HepG2 (cell line): ENCODE measurements around the gene OPN3. TPM values are rescaled to one million over a fixed set of nuclear protein-coding genes. Genes with fewer than 3 reads are reported as not detected.
A peak's percentile ranks its signal among the peaks of the same experiment; 100 is the strongest.

Experiments
- ATF2 ChIP-seq: sonication (generic); formaldehyde crosslinking; IDR thresholded peaks from 2 replicates; pipeline ENCODE4 v1.4.0; 2020; ENCODE audit warnings: missing genetic modification reagents
- CREB1 ChIP-seq, 2 experiments: fragments of 450-650 bp in 1 of 2; IDR thresholded peaks; 2 replicates each; pipeline ENCODE4 v1.6.1; 2016 to 2017; ENCODE audit warnings: control low read depth in 1 of 2, mild to moderate bottlenecking in 1 of 2, missing compliant biosample characterization in 1 of 2, missing genetic modification characterization in 1 of 2
- FOSL2 ChIP-seq: sonication (generic); formaldehyde crosslinking; IDR thresholded peaks from 2 replicates; pipeline ENCODE4 v1.4.0; 2020; ENCODE audit warnings: missing genetic modification reagents
- JUNB ChIP-seq: sonication (generic); formaldehyde crosslinking; IDR thresholded peaks from 2 replicates; pipeline ENCODE4 v1.8.0; 2022; ENCODE audit warnings: missing genetic modification reagents, mild to moderate bottlenecking, borderline replicate concordance
- KDM6A ChIP-seq: IDR thresholded peaks from 2 replicates; pipeline ENCODE4 v1.6.1; 2016; ENCODE audit warnings: low read depth
- MAFK ChIP-seq, 2 experiments: IDR thresholded peaks in 1 of 2; conservative IDR thresholded peaks in 1 of 2; 2 replicates each; pipeline ENCODE4 v1.6.1; 2011; ENCODE audit warnings: improper control_type of control experiment in 2 of 2, low read length in 2 of 2
- MXD1 ChIP-seq: sonication (generic); formaldehyde crosslinking; IDR thresholded peaks from 2 replicates; pipeline ENCODE4 v1.4.0; 2020; ENCODE audit warnings: mild to moderate bottlenecking, missing genetic modification reagents
- NR2F1 ChIP-seq, 2 experiments: fragments of 450-650 bp in 1 of 2; formaldehyde crosslinking in 1 of 2; IDR thresholded peaks; 2 replicates each; pipeline versions ENCODE4 v1.5.0 to v1.6.1; 2016 to 2020; ENCODE audit warnings: mild to moderate bottlenecking in 1 of 2, missing compliant biosample characterization in 1 of 2, missing genetic modification reagents in 1 of 2, moderate library complexity in 1 of 2
- RBAK ChIP-seq: sonication (generic); formaldehyde crosslinking; IDR thresholded peaks from 2 replicates; pipeline ENCODE4 v1.5.1; 2020; ENCODE audit warnings: mild to moderate bottlenecking, missing genetic modification reagents
- SATB2 ChIP-seq: sonication (generic); formaldehyde crosslinking; IDR thresholded peaks from 2 replicates; pipeline ENCODE4 v1.5.0; 2020; ENCODE audit warnings: missing genetic modification reagents
- SMYD3 ChIP-seq: sonication (generic); formaldehyde crosslinking; IDR thresholded peaks from 2 replicates; pipeline ENCODE4 v1.8.1; 2023; ENCODE audit warnings: mild to moderate bottlenecking, missing genetic modification reagents
- TAF1 ChIP-seq: sonication (generic); formaldehyde crosslinking; IDR thresholded peaks from 2 replicates; pipeline ENCODE4 v1.4.0; 2020; ENCODE audit warnings: missing genetic modification reagents
- ZFP36L2 ChIP-seq: sonication (generic); formaldehyde crosslinking; IDR thresholded peaks from 2 replicates; pipeline ENCODE4 v1.4.0; 2020; ENCODE audit warnings: missing genetic modification reagents
- ZNF138 ChIP-seq: sonication (generic); formaldehyde crosslinking; IDR thresholded peaks from 2 replicates; pipeline ENCODE4 v1.5.0; 2020; ENCODE audit warnings: mild to moderate bottlenecking, low read depth, missing genetic modification reagents
- ZNF280D ChIP-seq: sonication (generic); formaldehyde crosslinking; IDR thresholded peaks from 2 replicates; pipeline ENCODE4 v1.5.1; 2020; ENCODE audit warnings: mild to moderate bottlenecking, missing genetic modification reagents
- ZNF441 ChIP-seq: sonication (generic); formaldehyde crosslinking; IDR thresholded peaks from 2 replicates; pipeline ENCODE4 v1.7.0; 2021; ENCODE audit warnings: missing genetic modification reagents, borderline replicate concordance
- ZNF451 ChIP-seq: sonication (generic); formaldehyde crosslinking; IDR thresholded peaks from 2 replicates; pipeline ENCODE4 v1.5.0; 2020; ENCODE audit warnings: mild to moderate bottlenecking, missing genetic modification reagents
- ZNF530 ChIP-seq: sonication (generic); formaldehyde crosslinking; IDR thresholded peaks from 2 replicates; pipeline ENCODE4 v1.5.0; 2020; ENCODE audit warnings: low read depth, mild to moderate bottlenecking, missing genetic modification reagents
- ZNF616 ChIP-seq: sonication (generic); formaldehyde crosslinking; IDR thresholded peaks from 2 replicates; pipeline ENCODE4 v1.5.0; 2020; ENCODE audit warnings: low read depth, mild to moderate bottlenecking, missing genetic modification reagents
- ZNF629 ChIP-seq: sonication (generic); formaldehyde crosslinking; conservative IDR thresholded peaks from 2 replicates; pipeline ENCODE4 v1.5.0; 2020; ENCODE audit warnings: missing genetic modification reagents
- ZNF644 ChIP-seq: IDR thresholded peaks from 2 replicates; pipeline ENCODE4 v1.6.1; 2016; ENCODE audit warnings: low read depth
- ZNF7 ChIP-seq: IDR thresholded peaks from 2 replicates; pipeline ENCODE4 v1.6.1; 2016; ENCODE audit warnings: missing biosample characterization, missing genetic modification reagents
- ZNF724P ChIP-seq: sonication (generic); formaldehyde crosslinking; IDR thresholded peaks from 2 replicates; pipeline ENCODE4 v1.8.0; 2022; ENCODE audit warnings: missing genetic modification reagents, borderline replicate concordance
- ZNF749 ChIP-seq: sonication (generic); formaldehyde crosslinking; IDR thresholded peaks from 2 replicates; pipeline ENCODE4 v1.8.0; 2022; ENCODE audit warnings: mild to moderate bottlenecking, missing genetic modification reagents, moderate library complexity, borderline replicate concordance
- ZNF768 ChIP-seq: sonication (generic); formaldehyde crosslinking; IDR thresholded peaks from 2 replicates; pipeline ENCODE4 v1.4.0; 2020; ENCODE audit warnings: missing genetic modification reagents
- ZZZ3 ChIP-seq: sonication (generic); formaldehyde crosslinking; IDR thresholded peaks from 2 replicates; pipeline ENCODE4 v1.4.0; 2020; ENCODE audit warnings: missing genetic modification reagents, mild to moderate bottlenecking, borderline replicate concordance
- polyA plus RNA-seq, 8 experiments: library from polyadenylated mRNA; depleted of rRNA in 3 of 8; stranded (reverse) in 7 of 8; unstranded in 1 of 8; fragments of >200 nt; fragmentation: Illumina TruSeq in 4 of 8; extraction: Trizol in 4 of 8; gene quantifications; 2 replicates each; pipeline versions ENCODE4 v1.2.1 to v1.2.3, GENCODE V29; 2011 to 2016; ENCODE audit warnings: low read depth in 4 of 8, missing spikeins in 1 of 8, mixed read lengths in 1 of 8; ENCODE audit not compliant: insufficient read depth in 1 of 8
- total RNA-seq, 5 experiments: library from RNA; depleted of rRNA; stranded (reverse); fragments of >200 nt; fragmentation: Illumina TruSeq; extraction: Trizol; gene quantifications; 2 replicates each; pipeline ENCODE4 v1.2.3, GENCODE V29; 2016; ENCODE audit warnings: low read depth in 1 of 5

Gene OPN3
- total and polyA plus RNA-seq, 2 of the 13 experiments (the other 11 are each of a cell fraction or from before 2014, with no cell fraction given), result 17.4 to 23.0 TPM

GRCh38 chr1:241640149-241640866, at the start of gene OPN3, which contains the start of gene CHML (continued):
- TF ChIP-seq ZNF280D (CRISPR knock-in tag) (no peak), ZNF768 (CRISPR knock-in tag) (0 out of 2 replicates have a peak, but pooled peaks have one; percentile 22), ZNF644 (CRISPR knock-in tag) (no peak), RBAK (CRISPR knock-in tag) (no peak), ZNF530 (CRISPR knock-in tag) (no peak), TAF1 (peak; percentile 61), MAFK (conservative IDR thresholded peaks at IDR 0.05 in 1 of 2, IDR thresholded peaks at IDR 0.05 in 1 of 2; ENCODE audit: low read length in 2 of 2) (no peak), ZNF749 (CRISPR knock-in tag) (no peak), ZNF138 (no peak), JUNB (CRISPR knock-in tag) (peak; percentile 22; the same call in 1 of the 2 replicates), SMYD3 (CRISPR knock-in tag) (peak; percentile 44; the same call in 1 of the 2 replicates), ZFP36L2 (no peak), ZNF629 (CRISPR knock-in tag) (no peak), MXD1 (CRISPR knock-in tag) (peak; percentile 46; the same call in 1 of the 2 replicates), ZNF616 (CRISPR knock-in tag) (no peak), CREB1 (IDR thresholded peaks at IDR 0.05) (no peak), CREB1 (CRISPR knock-in tag; IDR thresholded peaks at IDR 0.05) (no peak), ATF2 (no peak), FOSL2 (CRISPR knock-in tag) (peak; percentile 39; the same call in 1 of the 2 replicates), ZNF7 (CRISPR knock-in tag) (no peak), NR2F1 (CRISPR knock-in tag; IDR thresholded peaks at IDR 0.05) (no peak), KDM6A (CRISPR knock-in tag) (no peak), SATB2 (no peak), ZZZ3 (CRISPR knock-in tag) (no peak), ZNF441 (no peak), ZNF724P (no peak), ZNF451 (no peak)
